H1 (cell line): ENCODE data around the gene ZNF148. TPM values are rescaled to one million over a fixed set of nuclear protein-coding genes. Genes with fewer than 3 reads are reported as not detected.

Source experiments
- CBX5 ChIP-seq: fragments of 300-800, 300-1000 bp; sonication (generic); IDR thresholded peaks from 2 replicates; pipeline ENCODE4 v1.7.1; 2016; ENCODE audit warnings: antibody characterized with exemption, low read length, low read depth
- HDAC2 ChIP-seq, 2 experiments: fragments of 300-600 bp in 1 of 2; sonication (generic) in 1 of 2; IDR thresholded peaks; 2 replicates each; pipeline ENCODE4 v1.6.1; 2011 to 2012; ENCODE audit warnings: low read depth in 2 of 2, low read length in 2 of 2, mild to moderate bottlenecking in 2 of 2, moderate library complexity in 2 of 2, borderline replicate concordance in 1 of 2, inconsistent platforms in 1 of 2
- polyA plus RNA-seq, 7 experiments: library from polyadenylated mRNA; depleted of rRNA in 3 of 7; stranded (reverse) in 5 of 7; unstranded in 2 of 7; fragments of >200 nt in 5 of 7; fragments of 200-250 nt in 2 of 7; gene quantifications; 1 replicate in 5 of 7; 2 replicates in 1 of 7; 4 replicates in 1 of 7; pipeline versions ENCODE4 v1.2.1 to v1.2.3, GENCODE V29; 2011 to 2013; ENCODE audit warnings: missing spikeins in 2 of 7, mixed read lengths in 2 of 7
- total RNA-seq: library from RNA; stranded (reverse); fragmentation: NEBNext Ultra II Directional; extraction: Animal tissue kit (Norgen Biotek cat#: 25700); gene quantifications from 2 replicates; pipeline ENCODE4 v1.2.1, GENCODE V29; 2021
- TF ChIP-seq, protein P1 (sequence below): IDR thresholded peaks from 2 replicates; pipeline ENCODE4 v1.6.1; 2012; ENCODE audit warnings: inconsistent platforms

Gene ZNF148
- total and polyA plus RNA-seq, 2 of the 8 experiments (the other 6 are each of a cell fraction or from before 2014, with no cell fraction given): 3.7 to 22.6 TPM

DNA sequence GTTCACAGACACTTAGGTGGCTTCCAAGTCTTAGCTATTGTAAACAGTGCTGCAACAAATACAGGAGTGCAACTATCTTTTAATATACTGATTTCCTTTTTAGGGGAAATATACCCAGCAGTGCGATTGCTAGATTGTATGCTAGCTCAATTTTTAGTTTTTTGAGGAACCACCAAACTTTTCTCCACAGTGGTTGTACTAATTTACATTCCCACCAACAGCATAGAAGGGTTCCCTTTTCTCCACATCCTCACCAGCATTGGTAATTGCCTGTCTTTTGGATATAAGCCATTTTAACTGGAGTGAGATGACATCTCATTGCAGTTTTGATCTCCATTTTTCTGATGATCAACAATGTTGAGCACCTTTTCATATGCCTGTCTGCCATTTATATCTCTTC lies 58.9 kb downstream of the ZNF148 start (continued):
- TF ChIP-seq, protein P1, sequence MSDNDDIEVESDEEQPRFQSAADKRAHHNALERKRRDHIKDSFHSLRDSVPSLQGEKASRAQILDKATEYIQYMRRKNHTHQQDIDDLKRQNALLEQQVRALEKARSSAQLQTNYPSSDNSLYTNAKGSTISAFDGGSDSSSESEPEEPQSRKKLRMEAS: no peak
- TF ChIP-seq HDAC2 (IDR thresholded peaks at IDR 0.05; ENCODE audit: borderline replicate concordance in 1 of 2, low read depth in 2 of 2, low read length in 2 of 2): no peak
- TF ChIP-seq CBX5: no peak
